HG03060 (cell line): Measurements from ENCODE around the gene ERO1B.
"Not testable (repeated sequence)": the region's sequence is repeated elsewhere in the genome, so short reads cannot be mapped to it uniquely, and the experiment has no call there.

Experiments
- ATAC-seq: cut with Tn5 transposase; IDR thresholded peaks from one replicate; pipeline ENCODE4 v1.9.1; 2021; ENCODE audit warnings: low read depth, moderate number of reproducible peaks; ENCODE audit not compliant: unreplicated experiment

Gene ERO1B

GRCh38 chr1:236200925-236201324 lies 80.8 kb downstream of the ERO1B start:
- no peak for ATAC-seq

GRCh38 chr1:236193184-236193583 lies 88.6 kb downstream of the ERO1B start:
- ATAC-seq = no peak

GRCh38 chr1:236188084-236188483 lies 93.7 kb downstream of the ERO1B start:
- ATAC-seq = not testable (repeated sequence)

- ATAC-seq = not testable (repeated sequence)
These were observed 95.3 kb downstream of the ERO1B start for GRCh38 chr1:236186471-236186870.

GRCh38 chr1:236185687-236186086 lies 96.1 kb downstream of the ERO1B start:
- no peak for ATAC-seq

GRCh38 chr1:236181059-236181458 lies 100.7 kb downstream of the ERO1B start:
- no peak for ATAC-seq

- ATAC-seq = no peak
These were observed 102.1 kb downstream of the ERO1B start for GRCh38 chr1:236179634-236180033.

- ATAC-seq = no peak
These were observed 105.1 kb downstream of the ERO1B start for GRCh38 chr1:236176337-236177336.

GRCh38 chr1:236175642-236176336 lies 106.0 kb downstream of the ERO1B start:
- ATAC-seq = no peak

GRCh38 chr1:236173174-236173767 lies 108.5 kb downstream of the ERO1B start:
- ATAC-seq = no peak

GRCh38 chr1:236172041-236172579 lies 109.6 kb downstream of the ERO1B start:
- ATAC-seq = no peak

GRCh38 chr1:236168716-236169429 lies 112.9 kb downstream of the ERO1B start:
- ATAC-seq = no peak

GRCh38 chr1:236167578-236167977 lies 114.2 kb downstream of the ERO1B start:
- ATAC-seq = no peak

- no peak for ATAC-seq
These were observed 114.6 kb downstream of the ERO1B start for GRCh38 chr1:236167154-236167553.

GRCh38 chr1:236166041-236166440 lies 115.7 kb downstream of the ERO1B start:
- ATAC-seq = no peak
